Caco-2 (cell line): ENCODE measurements around the gene ETFA. TPM values are rescaled to one million over a fixed set of nuclear protein-coding genes. Genes with fewer than 3 reads are reported as not detected.
A peak's percentile ranks its signal among the peaks of the same experiment; 100 is the strongest.

Experiments
- BruUV-seq: library from RNA; stranded (reverse); fragments of 400-500 nt; replicated peaks from 2 replicates; lab custom pipeline; 2021; lab: Mats Ljungman, UMichigan
- CTCF ChIA-PET: fragments of 300-600 bp; sonication (Branson Sonifier 250); formaldehyde crosslinking; loops from one replicate; lab custom pipeline; 2022; ENCODE audit warnings: antibody characterized with exemption; lab: Charles Lee
- POLR2A ChIA-PET: fragments of 300-600 bp; sonication (Branson Sonifier 250); formaldehyde crosslinking; loops from one replicate; lab custom pipeline; 2022; ENCODE audit warnings: antibody characterized with exemption; lab: Charles Lee
- DNase-seq, 2 experiments: peaks; one replicate each; pipeline versions ENCODE4 v3.0.0 to v3.0.0-alpha.2; 2020 to 2022
- H3K27me3 ChIP-seq: replicated peaks from 2 replicates; pipeline ENCODE4 v1.6.0; 2011; ENCODE audit warnings: low read length; ENCODE audit not compliant: control insufficient read depth, insufficient read depth
- H3K36me3 ChIP-seq: 2 replicates; pipeline ENCODE4 v1.5.1; 2011; ENCODE audit warnings: low read length; ENCODE audit not compliant: control insufficient read depth, insufficient read depth
- H3K4me1 ChIP-seq: fragments of 250-450 bp; sonication (Bioruptor Pico); 2 replicates; pipeline ENCODE4 v1.5.1; 2020; ENCODE audit warnings: mild to moderate bottlenecking
- H3K4me3 ChIP-seq: 2 replicates; pipeline ENCODE4 v1.5.1; 2011; ENCODE audit warnings: low read depth, mild to moderate bottlenecking, control low read depth, low read length
- H3K9me3 ChIP-seq: fragments of 250-450 bp; sonication (Bioruptor Pico); 2 replicates; pipeline ENCODE4 v1.5.1; 2020; ENCODE audit warnings: mild to moderate bottlenecking, moderate library complexity
- H3K27ac Mint-ChIP-seq: one replicate; pipeline ENCODE4 v1.8.0; 2022; ENCODE audit warnings: mixed read lengths; ENCODE audit not compliant: unreplicated experiment
- H3K27me3 Mint-ChIP-seq: one replicate; pipeline ENCODE4 v1.8.0; 2022; ENCODE audit warnings: mixed read lengths; ENCODE audit not compliant: insufficient read depth, unreplicated experiment
- H3K36me3 Mint-ChIP-seq: one replicate; pipeline ENCODE4 v1.8.0; 2022; ENCODE audit warnings: mild to moderate bottlenecking, mixed read lengths; ENCODE audit not compliant: insufficient read depth, unreplicated experiment
- H3K4me1 Mint-ChIP-seq: one replicate; pipeline ENCODE4 v1.8.0; 2022; ENCODE audit warnings: low read depth, mixed read lengths; ENCODE audit not compliant: unreplicated experiment
- H3K4me3 Mint-ChIP-seq: one replicate; pipeline ENCODE4 v1.8.0; 2022; ENCODE audit warnings: mild to moderate bottlenecking, moderate library complexity, mixed read lengths; ENCODE audit not compliant: unreplicated experiment
- H3K9me3 Mint-ChIP-seq: one replicate; pipeline ENCODE4 v1.8.0; 2022; ENCODE audit warnings: mixed read lengths; ENCODE audit not compliant: unreplicated experiment
- intact Hi-C: fragments of 100-400 bp; cut with micrococcal nuclease; formaldehyde crosslinking; loops from one replicate; pipeline ENCODE4 v1.10.0; 2022; ENCODE audit not compliant: unreplicated experiment
- total RNA-seq: library from RNA; stranded (reverse); gene quantifications from 2 replicates; pipeline ENCODE4 v1.2.3, GENCODE V29; 2022
- TF ChIP-seq, protein P1 (sequence below), 2 experiments: fragments of 200-600 bp in 1 of 2; IDR thresholded peaks; 1 replicate in 1 of 2; 2 replicates in 1 of 2; pipeline versions ENCODE4 v1.5.1 to v1.8.0; 2011 to 2022; ENCODE audit warnings: antibody characterized with exemption in 1 of 2, control low read depth in 1 of 2, inconsistent platforms in 1 of 2, low read depth in 1 of 2, low read length in 1 of 2, mild to moderate bottlenecking in 1 of 2, moderate library complexity in 1 of 2; ENCODE audit not compliant: insufficient read depth in 1 of 2, severe bottlenecking in 1 of 2, unreplicated experiment in 1 of 2

ETFA gene
- total RNA-seq, 1 experiment from 2014 or later, result 260 TPM

DNA sequence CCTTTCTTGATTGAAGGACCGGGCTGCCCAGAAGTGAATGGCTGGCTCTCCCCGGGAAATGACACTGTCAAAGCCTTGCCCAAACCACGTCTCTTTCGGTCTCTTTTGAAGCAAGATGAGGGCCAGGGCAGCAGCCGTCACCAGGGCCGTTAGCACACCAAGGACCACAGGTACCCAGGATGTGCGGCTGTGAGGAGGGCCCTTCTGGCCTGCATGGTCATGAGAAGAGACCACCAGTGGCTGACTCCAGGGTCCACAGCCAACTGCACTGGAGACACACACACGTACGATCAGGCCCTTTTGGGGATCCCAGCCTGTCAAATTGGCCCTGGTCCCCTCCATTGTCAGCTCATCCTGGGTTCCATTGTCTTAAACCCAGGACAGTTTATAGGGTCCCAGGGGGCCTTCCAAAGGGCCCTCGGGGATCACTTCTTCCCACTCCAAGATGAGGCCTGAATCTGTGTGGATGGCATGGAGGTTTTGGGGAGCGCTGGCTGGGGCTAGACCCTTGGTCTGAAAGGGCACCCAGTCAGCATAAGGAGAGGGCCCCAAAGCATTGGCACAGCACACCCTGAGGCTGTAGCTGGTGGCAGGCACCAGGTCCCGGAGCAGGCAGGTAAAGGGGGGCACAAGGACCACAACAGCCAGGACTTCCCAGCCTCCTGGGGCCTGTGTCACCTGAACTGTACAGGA, 50.9 kb downstream of the ETFA start:
- peaks cover 27% of the 10 kb centered on the region for H3K9me3 Mint-ChIP-seq
- H3K27me3 Mint-ChIP-seq, result no peaks in the 10 kb centered on the region
- DNase-seq, result no peak
- no peaks in the 10 kb centered on the region for H3K27me3 ChIP-seq
- H3K36me3 Mint-ChIP-seq, result peaks cover 66% of the 10 kb centered on the region
- no peak overlapping the region for H3K4me3 Mint-ChIP-seq
- H3K36me3 ChIP-seq, result peaks cover 1% of the 10 kb centered on the region
- no peak overlapping the region for H3K27ac Mint-ChIP-seq
- H3K4me3 ChIP-seq, result no peak overlapping the region
- TF ChIP-seq, protein P1, sequence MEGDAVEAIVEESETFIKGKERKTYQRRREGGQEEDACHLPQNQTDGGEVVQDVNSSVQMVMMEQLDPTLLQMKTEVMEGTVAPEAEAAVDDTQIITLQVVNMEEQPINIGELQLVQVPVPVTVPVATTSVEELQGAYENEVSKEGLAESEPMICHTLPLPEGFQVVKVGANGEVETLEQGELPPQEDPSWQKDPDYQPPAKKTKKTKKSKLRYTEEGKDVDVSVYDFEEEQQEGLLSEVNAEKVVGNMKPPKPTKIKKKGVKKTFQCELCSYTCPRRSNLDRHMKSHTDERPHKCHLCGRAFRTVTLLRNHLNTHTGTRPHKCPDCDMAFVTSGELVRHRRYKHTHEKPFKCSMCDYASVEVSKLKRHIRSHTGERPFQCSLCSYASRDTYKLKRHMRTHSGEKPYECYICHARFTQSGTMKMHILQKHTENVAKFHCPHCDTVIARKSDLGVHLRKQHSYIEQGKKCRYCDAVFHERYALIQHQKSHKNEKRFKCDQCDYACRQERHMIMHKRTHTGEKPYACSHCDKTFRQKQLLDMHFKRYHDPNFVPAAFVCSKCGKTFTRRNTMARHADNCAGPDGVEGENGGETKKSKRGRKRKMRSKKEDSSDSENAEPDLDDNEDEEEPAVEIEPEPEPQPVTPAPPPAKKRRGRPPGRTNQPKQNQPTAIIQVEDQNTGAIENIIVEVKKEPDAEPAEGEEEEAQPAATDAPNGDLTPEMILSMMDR (IDR thresholded peaks at IDR 0.05; ENCODE audit: insufficient read depth in 1 of 2, low read depth in 1 of 2, low read length in 1 of 2, severe bottlenecking in 1 of 2, unreplicated experiment in 1 of 2), result no peak
- no peaks in the 10 kb centered on the region for H3K4me1 ChIP-seq
- peaks cover 14% of the 10 kb centered on the region; the same call in 1 of the 2 replicates for H3K9me3 ChIP-seq
- intact Hi-C loops, result no loop called here
- ChIA-PET CTCF (no interaction called here), POLR2A (no interaction called here)
- H3K4me1 Mint-ChIP-seq, result no peaks in the 10 kb centered on the region
- BruUV-seq, result no TSS peak

DNA sequence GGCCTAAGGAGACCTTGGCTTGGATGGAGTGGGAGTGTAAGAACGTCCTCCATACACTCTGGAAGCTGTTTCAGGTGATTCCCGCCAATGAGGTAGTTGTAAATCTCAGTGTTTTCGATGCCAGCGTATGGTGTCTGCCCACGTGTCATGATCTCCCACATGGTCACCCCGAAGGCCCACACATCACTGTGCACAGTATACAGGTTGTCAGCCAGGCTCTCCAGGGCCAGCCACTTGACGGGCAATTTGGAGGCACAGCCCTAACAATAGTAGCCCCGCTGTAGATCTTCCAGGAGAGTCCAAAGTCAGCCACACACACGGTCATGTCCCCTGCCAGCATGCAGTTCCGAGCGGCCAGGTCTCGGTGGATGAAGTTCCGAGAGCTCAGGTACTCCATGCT, 51.9 kb downstream of the ETFA start:
- no peaks in the 10 kb centered on the region for H3K27me3 ChIP-seq
- peaks cover 14% of the 10 kb centered on the region; the same call in 1 of the 2 replicates for H3K9me3 ChIP-seq
- BruUV-seq, result no TSS peak
- no peaks in the 10 kb centered on the region for H3K4me1 Mint-ChIP-seq
- H3K27me3 Mint-ChIP-seq, result no peaks in the 10 kb centered on the region
- TF ChIP-seq, protein P1 (IDR thresholded peaks at IDR 0.05; ENCODE audit: insufficient read depth in 1 of 2, low read depth in 1 of 2, low read length in 1 of 2, severe bottlenecking in 1 of 2, unreplicated experiment in 1 of 2), result no peak
- H3K36me3 ChIP-seq, result peaks cover 1% of the 10 kb centered on the region
- no peak overlapping the region for H3K4me3 ChIP-seq
- H3K27ac Mint-ChIP-seq, result peak overlapping the region; percentile 19
- ChIA-PET CTCF (no interaction called here), POLR2A (no interaction called here)
- no peaks in the 10 kb centered on the region for H3K4me1 ChIP-seq
- no peak for DNase-seq
- intact Hi-C loops, result no loop called here
- peaks cover 56% of the 10 kb centered on the region for H3K36me3 Mint-ChIP-seq
- no peak overlapping the region for H3K4me3 Mint-ChIP-seq
- H3K9me3 Mint-ChIP-seq, result peaks cover 27% of the 10 kb centered on the region

DNA sequence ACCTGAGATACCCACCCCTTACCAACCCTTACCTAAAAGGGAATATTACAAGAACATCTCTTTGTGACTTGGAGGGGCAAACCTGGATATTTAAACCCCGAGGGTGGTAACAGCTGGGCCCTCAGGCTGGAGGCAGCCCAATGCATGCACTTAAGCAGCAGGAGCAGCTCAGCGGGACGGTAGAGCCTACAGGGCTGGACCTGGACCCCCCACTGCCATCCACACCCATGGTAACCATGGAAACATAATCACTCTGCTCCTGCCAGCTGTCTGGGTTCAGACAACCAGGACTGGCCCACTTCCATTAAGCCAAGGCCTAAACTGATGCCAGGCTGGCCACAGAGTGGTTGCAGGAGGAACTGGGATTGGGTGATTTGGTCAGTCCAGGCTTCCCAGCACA, 52.8 kb downstream of the ETFA start:
- DNase-seq, result no peak
- TF ChIP-seq, protein P1 (IDR thresholded peaks at IDR 0.05; ENCODE audit: insufficient read depth in 1 of 2, low read depth in 1 of 2, low read length in 1 of 2, severe bottlenecking in 1 of 2, unreplicated experiment in 1 of 2), result no peak
- ChIA-PET POLR2A (no interaction called here), CTCF (no interaction called here)
- Histone ChIP-seq H3K36me3 (peaks cover 1% of the 10 kb centered on the region), H3K4me3 (no peak overlapping the region), H3K4me1 (peaks cover 7% of the 10 kb centered on the region; the same call in 1 of the 2 replicates), H3K9me3 (peaks cover 10% of the 10 kb centered on the region; the same call in 1 of the 2 replicates), H3K27me3 (no peaks in the 10 kb centered on the region)
- Mint-ChIP-seq H3K36me3 (peaks cover 47% of the 10 kb centered on the region), H3K27me3 (no peaks in the 10 kb centered on the region), H3K27ac (no peak overlapping the region), H3K9me3 (peaks cover 18% of the 10 kb centered on the region), H3K4me3 (no peak overlapping the region), H3K4me1 (peaks cover 3% of the 10 kb centered on the region)
- intact Hi-C loops, result no loop called here
- BruUV-seq, result no TSS peak
